Right atrium auricular region (tissue), 2 donors: ENCODE results near the gene CSPG5. TPM values are rescaled to one million over a fixed set of nuclear protein-coding genes. Genes with fewer than 3 reads are reported as not detected.

Experiments
- DNase-seq: peaks from one replicate; pipeline ENCODE4 v3.0.0-alpha.2; 2019; ENCODE audit warnings: low spot score
- H3K27ac ChIP-seq, 2 donors: fragments of 200-600 bp; sonication (generic); 1 replicate in 1 of 2; 2 replicates in 1 of 2; pipeline ENCODE4 v1.5.1; 2016 to 2019
- H3K27me3 ChIP-seq, 2 donors: fragments of 200-600 bp; sonication (generic); one replicate each; pipeline versions ENCODE4 v1.5.1 to v1.6.0; 2017 to 2019
- H3K36me3 ChIP-seq: fragments of 200-600 bp; sonication (generic); one replicate; pipeline ENCODE4 v1.5.1; 2016
- H3K4me1 ChIP-seq, 2 donors: fragments of 200-600 bp; sonication (generic); one replicate each; pipeline versions ENCODE4 v1.5.1 to v1.6.0; 2017 to 2019
- H3K4me3 ChIP-seq, 2 donors: fragments of 200-600 bp; sonication (generic); 1 replicate in 1 of 2; 2 replicates in 1 of 2; pipeline ENCODE4 v1.5.1; 2017 to 2019; ENCODE audit warnings: mild to moderate bottlenecking in 1 of 2, moderate library complexity in 1 of 2
- H3K9me3 ChIP-seq, 2 donors: fragments of 200-600 bp; sonication (generic); one replicate each; pipeline ENCODE4 v1.5.1; 2019
- CTCF ChIP-seq, 2 donors: fragments of 200-600 bp; sonication (generic); IDR thresholded peaks; one replicate each; pipeline ENCODE4 v1.5.1; 2019; ENCODE audit warnings: antibody characterized with exemption in 2 of 2
- total RNA-seq, 2 donors: library from RNA; depleted of rRNA; stranded (reverse); fragments of >200 nt; gene quantifications; one replicate each; pipeline ENCODE4 v1.1.0, GENCODE V29; 2016

The CSPG5 gene
- total RNA-seq, 2 donors from 2014 or later, result 2.6 TPM; not detected in 1

- no peaks in the 10 kb centered on the region for H3K27me3 ChIP-seq
- H3K9me3 ChIP-seq, result no peaks in the 10 kb centered on the region
- H3K4me3 ChIP-seq, result no peak overlapping the region
- no peak for DNase-seq
- no peaks in the 10 kb centered on the region for H3K36me3 ChIP-seq
- H3K27ac ChIP-seq, result no peak overlapping the region
- no peaks in the 10 kb centered on the region for H3K4me1 ChIP-seq
- no peak for TF ChIP-seq CTCF (IDR thresholded peaks at IDR 0.05)
Observed at GRCh38 chr3:47567149-47567548, 11.5 kb downstream of the CSPG5 start.

- Histone ChIP-seq H3K4me1 (no peaks in the 10 kb centered on the region), H3K9me3 (no peaks in the 10 kb centered on the region), H3K36me3 (no peaks in the 10 kb centered on the region), H3K4me3 (no peak overlapping the region), H3K27me3 (no peaks in the 10 kb centered on the region), H3K27ac (no peak overlapping the region)
- no peak for DNase-seq
- no peak for TF ChIP-seq CTCF (IDR thresholded peaks at IDR 0.05)
Observed at GRCh38 chr3:47566667-47567066, 12.0 kb downstream of the CSPG5 start.

- Histone ChIP-seq H3K27me3 (no peaks in the 10 kb centered on the region), H3K9me3 (no peaks in the 10 kb centered on the region), H3K36me3 (no peaks in the 10 kb centered on the region), H3K4me3 (no peak overlapping the region), H3K27ac (no peak overlapping the region), H3K4me1 (no peaks in the 10 kb centered on the region)
- DNase-seq, result no peak
- TF ChIP-seq CTCF (IDR thresholded peaks at IDR 0.05), result no peak
Observed at GRCh38 chr3:47565734-47566550, 12.7 kb downstream of the CSPG5 start.

GRCh38 chr3:47556351-47556750 is 22.3 kb downstream of the CSPG5 start:
- no peaks in the 10 kb centered on the region for H3K36me3 ChIP-seq
- peaks cover 0 to 4% of the 10 kb centered on the region in 2 donors for H3K9me3 ChIP-seq
- H3K27me3 ChIP-seq, result no peaks in the 10 kb centered on the region
- TF ChIP-seq CTCF (IDR thresholded peaks at IDR 0.05), result no peak
- H3K4me1 ChIP-seq, result no peaks in the 10 kb centered on the region
- H3K4me3 ChIP-seq, result no peak overlapping the region
- H3K27ac ChIP-seq, result no peak overlapping the region
- no peak for DNase-seq

GRCh38 chr3:47554335-47554734 is 24.3 kb downstream of the CSPG5 start:
- H3K27me3 ChIP-seq, result no peaks in the 10 kb centered on the region
- no peak overlapping the region for H3K4me3 ChIP-seq
- no peak for TF ChIP-seq CTCF (IDR thresholded peaks at IDR 0.05)
- H3K9me3 ChIP-seq, result peaks cover 0 to 4% of the 10 kb centered on the region in 2 donors
- no peaks in the 10 kb centered on the region for H3K4me1 ChIP-seq
- no peak for DNase-seq
- H3K27ac ChIP-seq, result no peak overlapping the region
- no peaks in the 10 kb centered on the region for H3K36me3 ChIP-seq

GRCh38 chr3:47553407-47553806 is 25.3 kb downstream of the CSPG5 start:
- Histone ChIP-seq H3K4me1 (no peaks in the 10 kb centered on the region), H3K27ac (no peak overlapping the region), H3K27me3 (no peaks in the 10 kb centered on the region), H3K36me3 (no peaks in the 10 kb centered on the region), H3K4me3 (no peak overlapping the region), H3K9me3 (peaks cover 0 to 4% of the 10 kb centered on the region in 2 donors)
- no peak for DNase-seq
- no peak for TF ChIP-seq CTCF (IDR thresholded peaks at IDR 0.05)
